H1 (cell line): Measurements from ENCODE around the gene LAMA3.

ENCODE experiments used
- CTCF ChIP-seq, 3 experiments: IDR thresholded peaks; 1 replicate in 2 of 3; 2 replicates in 1 of 3; pipeline versions ENCODE4 v1.5.1 to v1.6.1; 2011; ENCODE audit warnings: low read length in 3 of 3, mild to moderate bottlenecking in 3 of 3, inconsistent platforms in 2 of 3, low read depth in 1 of 3, moderate library complexity in 1 of 3; ENCODE audit not compliant: insufficient read depth in 1 of 3; ENCODE audit errors: control extremely low read depth in 1 of 3
- FOSL1 ChIP-seq: IDR thresholded peaks from 2 replicates; pipeline ENCODE4 v1.6.1; 2011; ENCODE audit warnings: mild to moderate bottlenecking, low read depth, low read length, moderate library complexity; ENCODE audit not compliant: insufficient read depth
- MAFK ChIP-seq: IDR thresholded peaks from 2 replicates; pipeline ENCODE4 v1.6.1; 2012; ENCODE audit warnings: low read depth, mild to moderate bottlenecking, improper control_type of control experiment, low read length
- POLR2A ChIP-seq, 2 experiments: IDR thresholded peaks; 1 replicate in 1 of 2; 2 replicates in 1 of 2; pipeline ENCODE4 v1.6.1; 2011; ENCODE audit warnings: low read depth in 2 of 2, low read length in 2 of 2, mild to moderate bottlenecking in 2 of 2; ENCODE audit errors: control extremely low read depth in 1 of 2
- POLR2AphosphoS5 ChIP-seq: IDR thresholded peaks from 2 replicates; pipeline ENCODE4 v1.6.1; 2011; ENCODE audit warnings: low read depth, low read length
- RBBP5 ChIP-seq: IDR thresholded peaks from 2 replicates; pipeline ENCODE4 v1.7.1; 2012; ENCODE audit warnings: low read depth, mild to moderate bottlenecking, inconsistent platforms, low read length, moderate library complexity, borderline replicate concordance
- RFX5 ChIP-seq: IDR thresholded peaks from 2 replicates; pipeline ENCODE4 v1.6.1; 2011; ENCODE audit warnings: low read depth, low read length, improper control_type of control experiment, borderline replicate concordance
- SP2 ChIP-seq: IDR thresholded peaks from 2 replicates; pipeline ENCODE4 v1.6.1; 2012; ENCODE audit warnings: mild to moderate bottlenecking, low read length, inconsistent platforms
- ZNF274 ChIP-seq: IDR thresholded peaks from 2 replicates; pipeline ENCODE4 v1.7.0; 2012; ENCODE audit warnings: low read length, borderline replicate concordance; ENCODE audit errors: extremely low read depth

GRCh38 chr18:23716516-23716915, 27.3 kb downstream of the LAMA3 start:
- TF ChIP-seq RFX5: no peak
- TF ChIP-seq SP2: no peak
- no peak for TF ChIP-seq MAFK
- TF ChIP-seq POLR2AphosphoS5: no peak
- TF ChIP-seq CTCF (IDR thresholded peaks at IDR 0.05; ENCODE audit: control extremely low read depth in 1 of 3, insufficient read depth in 1 of 3, low read depth in 1 of 3, low read length in 3 of 3): no peak
- TF ChIP-seq ZNF274: no peak
- TF ChIP-seq RBBP5: no peak
- no peak for TF ChIP-seq POLR2A (IDR thresholded peaks at IDR 0.05; ENCODE audit: control extremely low read depth in 1 of 2, low read depth in 2 of 2, low read length in 2 of 2)
- no peak for TF ChIP-seq FOSL1
